G401.6 (cell line): ENCODE measurements around the gene SFXN3.

ENCODE experiments used
- FAIRE-seq: peaks from 2 replicates; lab custom pipeline; 2012; peaks lifted over from hg19 to GRCh38; lab: Jason Lieb, UNC

Gene SFXN3

DNA sequence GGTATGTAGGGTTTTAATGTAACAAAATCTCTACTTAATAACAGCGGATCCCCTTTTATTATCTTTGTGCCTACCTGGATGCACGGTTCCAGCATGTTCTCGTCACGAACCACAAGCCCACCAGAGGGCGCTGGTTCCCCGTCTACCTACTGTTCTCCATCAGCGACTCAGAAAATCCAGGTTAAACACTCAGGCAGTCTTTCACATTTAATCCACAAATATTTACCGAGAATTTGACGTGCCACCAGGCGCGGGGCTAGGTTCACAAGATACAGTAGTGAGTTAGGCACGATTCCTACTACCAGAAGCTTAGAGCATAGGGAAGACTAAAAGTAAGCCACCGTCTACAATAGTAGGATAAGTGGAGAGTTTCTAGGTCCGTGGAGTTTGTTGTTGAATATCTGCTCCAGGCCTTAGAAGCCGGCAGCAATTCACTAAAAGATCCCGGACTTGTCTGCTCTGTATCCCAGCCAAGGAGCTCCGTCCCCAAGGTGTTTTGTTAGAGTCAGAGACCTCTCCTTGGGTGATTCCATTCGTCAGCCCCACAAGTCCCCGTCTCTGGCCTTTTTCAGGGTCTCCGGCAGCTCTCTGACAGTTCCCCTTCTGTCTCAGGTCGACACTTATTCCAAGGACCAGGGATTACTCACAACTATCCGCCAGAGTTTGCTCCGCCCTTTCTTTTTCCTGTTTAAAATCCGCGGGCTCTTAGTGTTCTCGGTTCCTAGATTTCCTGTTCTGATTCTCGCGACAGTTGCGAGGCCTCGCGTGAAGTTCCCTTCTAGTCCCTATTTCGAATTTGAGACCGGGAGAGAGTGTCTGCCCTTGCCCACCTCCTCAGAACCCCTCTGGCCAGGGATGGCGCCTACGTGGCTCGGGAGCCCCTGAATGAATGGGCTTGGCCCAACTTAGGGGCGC, 29.3 kb downstream of the SFXN3 start:
- FAIRE-seq, result peak; percentile 92

DNA sequence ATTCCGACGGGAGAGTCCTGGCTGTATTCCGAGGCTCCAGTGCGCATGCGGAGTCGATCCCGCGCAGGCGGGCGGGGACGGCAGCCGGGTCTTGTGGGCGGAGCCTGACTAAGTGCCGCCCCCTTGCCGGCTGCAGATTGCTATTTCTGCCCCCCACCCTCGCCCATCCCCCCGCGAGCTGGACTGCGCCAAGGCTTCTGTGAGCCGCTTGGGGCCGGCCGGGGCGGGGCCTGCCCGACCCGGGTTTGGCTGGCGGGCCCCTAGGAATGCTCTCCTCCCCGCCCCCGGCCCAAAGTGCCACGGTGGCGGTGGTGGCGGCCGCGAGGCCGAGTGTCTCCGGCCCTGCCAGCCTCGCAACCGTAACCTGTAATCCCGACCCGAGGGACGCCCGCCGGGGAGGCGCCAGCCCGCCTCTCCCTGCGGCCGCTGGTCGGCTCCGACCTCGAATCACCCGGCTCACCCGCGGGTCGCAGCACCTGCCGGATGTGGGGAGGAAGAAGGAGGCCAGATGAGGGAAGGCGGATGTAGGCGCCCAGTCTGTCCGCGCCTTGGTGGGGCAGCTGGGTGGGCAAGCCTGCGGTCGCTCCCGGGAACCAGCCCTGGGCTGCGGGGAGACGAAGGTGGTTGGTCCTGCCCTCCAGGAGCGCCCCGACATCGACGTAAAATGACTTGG, 30.1 kb downstream of the SFXN3 start:
- peak; percentile 93 for FAIRE-seq

DNA sequence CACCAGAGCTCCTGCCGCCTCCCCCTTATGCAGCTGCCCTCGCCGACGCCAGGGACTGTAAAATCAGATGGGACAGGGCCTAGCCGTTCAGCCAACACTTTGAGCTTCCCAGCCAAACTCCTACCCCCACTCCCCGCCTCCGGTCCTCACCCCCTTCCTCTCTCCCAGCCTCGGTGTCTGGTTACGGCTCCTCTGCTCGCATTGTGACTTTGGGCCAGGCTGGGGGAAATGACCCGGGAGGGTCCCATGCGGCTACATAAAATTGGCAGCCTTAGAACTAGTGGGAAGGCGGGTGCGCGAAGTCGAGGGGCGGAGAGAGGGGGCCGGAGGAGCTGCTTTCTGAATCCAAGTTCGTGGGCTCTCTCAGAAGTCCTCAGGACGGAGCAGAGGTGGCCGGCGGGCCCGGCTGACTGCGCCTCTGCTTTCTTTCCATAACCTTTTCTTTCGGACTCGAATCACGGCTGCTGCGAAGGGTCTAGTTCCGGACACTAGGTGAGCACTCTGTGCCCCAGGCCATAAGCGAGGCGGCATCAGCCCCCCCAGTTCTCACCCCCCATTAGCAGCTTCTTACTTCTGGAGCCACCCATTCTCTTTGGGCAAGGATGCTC, 30.7 kb downstream of the SFXN3 start, which contains the start of gene KAZALD1:
TSS of gene KAZALD1 (plus strand) at position 366 of the 608 bp plus-strand sequence. CDS start 604 bp downstream, outside the sequence.
- no peak for FAIRE-seq

DNA sequence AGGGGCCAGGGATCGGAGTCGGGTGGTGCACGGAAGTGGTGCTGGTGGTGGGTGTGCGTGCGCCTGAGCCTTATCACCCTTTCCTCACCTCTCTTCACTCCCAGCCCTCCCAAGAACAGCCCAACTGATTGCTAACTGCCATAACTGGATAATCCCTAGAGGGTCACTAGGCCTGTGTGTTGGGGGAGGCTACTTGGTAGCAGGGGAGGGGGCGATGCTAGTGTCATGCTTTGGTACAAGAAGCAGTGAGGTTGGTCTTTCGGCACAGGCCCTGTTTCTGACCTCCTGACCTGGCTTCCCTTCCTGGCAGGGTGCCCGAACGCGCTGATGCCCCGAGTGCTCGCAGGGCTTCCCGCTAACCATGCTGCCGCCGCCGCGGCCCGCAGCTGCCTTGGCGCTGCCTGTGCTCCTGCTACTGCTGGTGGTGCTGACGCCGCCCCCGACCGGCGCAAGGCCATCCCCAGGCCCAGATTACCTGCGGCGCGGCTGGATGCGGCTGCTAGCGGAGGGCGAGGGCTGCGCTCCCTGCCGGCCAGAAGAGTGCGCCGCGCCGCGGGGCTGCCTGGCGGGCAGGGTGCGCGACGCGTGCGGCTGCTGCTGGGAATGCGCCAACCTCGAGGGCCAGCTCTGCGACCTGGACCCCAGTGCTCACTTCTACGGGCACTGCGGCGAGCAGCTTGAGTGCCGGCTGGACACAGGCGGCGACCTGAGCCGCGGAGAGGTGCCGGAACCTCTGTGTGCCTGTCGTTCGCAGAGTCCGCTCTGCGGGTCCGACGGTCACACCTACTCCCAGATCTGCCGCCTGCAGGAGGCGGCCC, 31.4 kb downstream of the SFXN3 start:
- no peak for FAIRE-seq

DNA sequence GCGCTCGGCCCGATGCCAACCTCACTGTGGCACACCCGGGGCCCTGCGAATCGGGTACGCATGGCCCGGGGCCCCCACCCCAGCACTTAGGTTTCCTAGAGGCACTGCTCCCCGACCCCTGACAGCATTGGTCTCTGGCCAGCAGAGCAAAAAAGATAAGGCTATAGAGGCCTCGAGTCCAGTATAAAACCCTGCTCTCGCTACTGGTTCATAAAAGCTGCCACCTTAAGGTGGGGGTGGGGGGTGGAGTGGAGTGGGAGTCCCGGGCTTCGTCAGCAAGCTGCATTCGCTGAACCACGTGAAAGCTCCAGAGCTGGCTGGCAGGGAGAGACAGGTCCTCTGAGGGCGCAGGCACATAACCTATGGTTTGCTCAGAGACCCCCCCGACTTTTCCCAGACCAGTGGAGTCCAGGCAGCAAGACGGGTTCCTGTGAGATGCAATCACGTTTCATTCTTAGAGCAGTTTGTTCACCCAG, 32.1 kb downstream of the SFXN3 start:
- FAIRE-seq, result no peak

DNA sequence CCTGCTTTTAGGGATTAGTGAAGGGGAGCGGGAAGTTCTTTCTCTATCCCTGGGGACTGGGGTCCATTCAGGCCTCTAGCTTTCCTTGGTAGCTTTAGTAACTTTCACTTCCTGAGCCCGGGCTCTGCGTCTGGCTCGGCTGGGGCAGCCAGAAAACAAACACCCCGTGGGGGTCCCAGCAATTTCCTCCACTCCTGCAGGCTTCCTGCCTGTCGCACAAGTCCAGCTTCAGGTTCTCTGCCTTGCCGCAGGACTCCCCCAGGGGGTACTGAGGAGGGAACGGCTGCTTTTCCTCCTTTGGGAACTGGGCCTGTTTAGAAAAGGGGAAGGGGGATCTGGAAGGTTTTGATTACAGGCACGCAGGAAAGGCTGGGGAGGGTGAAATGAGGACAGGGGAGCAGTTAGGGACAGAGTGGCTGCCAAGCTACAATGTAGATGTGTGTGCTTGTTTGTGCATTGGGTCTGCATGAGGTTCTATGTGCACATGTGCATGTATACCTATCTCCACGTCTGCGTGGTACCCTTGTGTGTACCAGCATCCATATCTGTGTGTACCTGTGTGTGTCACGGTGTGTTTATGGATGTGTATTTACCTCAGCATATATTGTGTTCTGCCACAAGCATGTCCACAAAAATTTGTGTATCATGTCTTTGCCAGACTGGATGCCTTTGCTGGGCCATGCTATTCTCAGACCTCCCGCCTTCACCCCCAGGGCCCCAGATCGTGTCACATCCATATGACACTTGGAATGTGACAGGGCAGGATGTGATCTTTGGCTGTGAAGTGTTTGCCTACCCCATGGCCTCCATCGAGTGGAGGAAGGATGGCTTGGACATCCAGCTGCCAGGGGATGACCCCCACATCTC, 32.7 kb downstream of the SFXN3 start:
- no peak for FAIRE-seq

DNA sequence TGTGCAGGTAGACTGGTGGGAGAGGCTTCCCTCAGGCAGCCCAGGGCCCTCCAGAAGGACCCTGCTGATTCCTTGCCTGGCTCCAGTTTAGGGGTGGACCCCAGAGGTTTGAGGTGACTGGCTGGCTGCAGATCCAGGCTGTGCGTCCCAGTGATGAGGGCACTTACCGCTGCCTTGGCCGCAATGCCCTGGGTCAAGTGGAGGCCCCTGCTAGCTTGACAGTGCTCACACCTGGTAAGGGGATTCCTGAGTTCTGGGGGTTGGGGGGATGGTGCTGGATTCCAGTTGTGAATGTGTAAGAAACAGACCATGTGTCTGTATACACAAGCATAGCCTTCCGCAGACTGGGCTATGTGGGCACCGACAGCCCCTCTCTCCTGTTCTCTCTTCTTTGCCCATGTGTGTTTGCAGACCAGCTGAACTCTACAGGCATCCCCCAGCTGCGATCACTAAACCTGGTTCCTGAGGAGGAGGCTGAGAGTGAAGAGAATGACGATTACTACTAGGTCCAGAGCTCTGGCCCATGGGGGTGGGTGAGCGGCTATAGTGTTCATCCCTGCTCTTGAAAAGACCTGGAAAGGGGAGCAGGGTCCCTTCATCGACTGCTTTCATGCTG, 33.5 kb downstream of the SFXN3 start:
- FAIRE-seq, result no peak

DNA sequence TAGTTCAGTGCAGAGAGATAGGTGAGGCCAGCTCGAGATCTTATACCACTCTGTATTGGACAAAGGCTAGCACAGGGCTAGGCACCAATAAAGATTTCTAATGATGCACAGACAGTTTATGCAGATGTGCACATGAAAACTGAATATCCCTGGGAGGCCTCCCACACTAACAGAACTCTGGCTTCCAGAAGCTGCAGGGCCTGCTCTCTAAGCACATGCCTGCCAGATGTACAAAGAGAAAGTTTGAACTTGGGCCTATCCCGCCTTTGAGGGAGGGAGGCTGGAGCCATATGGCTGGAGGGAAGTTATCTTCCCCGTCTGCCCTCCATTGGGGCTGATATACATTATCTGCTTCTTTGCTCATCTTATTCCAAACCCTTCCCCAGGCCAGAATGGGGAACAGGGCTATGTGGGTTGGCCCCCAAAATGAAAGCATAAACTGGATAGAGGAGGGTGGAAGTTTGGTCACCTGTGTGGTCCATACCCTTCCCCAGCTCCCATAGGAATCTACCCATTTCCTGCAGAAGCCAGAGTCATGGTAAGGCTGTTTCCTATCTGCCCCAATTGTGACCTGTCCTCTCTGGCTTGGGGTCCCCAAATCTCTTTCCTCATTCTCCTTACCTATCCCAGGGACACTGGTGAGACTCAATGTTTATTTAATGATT, 34.6 kb downstream of the SFXN3 start:
- FAIRE-seq, result no peak

DNA sequence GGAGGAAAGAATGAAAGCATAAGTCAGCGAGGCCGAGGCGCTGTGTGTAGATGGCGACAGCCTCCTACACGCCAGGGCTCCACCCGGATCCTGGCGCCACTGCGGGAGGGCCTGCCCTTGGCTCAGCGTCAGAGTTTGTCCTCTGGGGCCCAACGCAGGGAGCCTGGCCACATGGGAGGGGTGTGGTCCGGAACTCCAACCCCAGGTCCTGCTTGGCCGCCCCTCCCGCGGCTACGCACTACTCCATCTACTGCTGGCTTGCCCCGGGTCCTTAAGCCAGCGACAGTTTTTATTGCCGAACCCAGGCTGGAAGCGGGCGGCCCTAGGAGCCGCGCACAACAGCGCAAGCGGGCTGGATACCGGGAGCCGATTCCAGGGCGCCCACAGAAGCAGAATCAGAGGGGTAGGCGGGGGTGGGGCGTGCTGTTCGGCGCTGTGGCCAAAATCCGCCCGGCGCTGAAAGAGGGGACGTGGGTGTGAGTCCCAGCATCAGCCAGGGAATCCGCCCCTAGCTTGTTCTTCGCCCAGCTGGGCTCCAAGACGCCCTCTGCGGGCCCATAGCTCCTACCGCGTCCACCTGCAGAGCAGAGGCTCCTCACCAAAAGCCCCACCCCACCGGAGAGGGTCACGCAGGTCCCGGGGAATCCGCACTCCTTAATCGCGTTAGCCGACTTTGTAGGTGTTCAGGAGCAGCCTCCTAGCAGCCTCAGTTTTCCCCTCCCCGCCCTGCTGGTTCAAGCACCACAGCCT, 35.3 kb downstream of the SFXN3 start:
- no peak for FAIRE-seq

DNA sequence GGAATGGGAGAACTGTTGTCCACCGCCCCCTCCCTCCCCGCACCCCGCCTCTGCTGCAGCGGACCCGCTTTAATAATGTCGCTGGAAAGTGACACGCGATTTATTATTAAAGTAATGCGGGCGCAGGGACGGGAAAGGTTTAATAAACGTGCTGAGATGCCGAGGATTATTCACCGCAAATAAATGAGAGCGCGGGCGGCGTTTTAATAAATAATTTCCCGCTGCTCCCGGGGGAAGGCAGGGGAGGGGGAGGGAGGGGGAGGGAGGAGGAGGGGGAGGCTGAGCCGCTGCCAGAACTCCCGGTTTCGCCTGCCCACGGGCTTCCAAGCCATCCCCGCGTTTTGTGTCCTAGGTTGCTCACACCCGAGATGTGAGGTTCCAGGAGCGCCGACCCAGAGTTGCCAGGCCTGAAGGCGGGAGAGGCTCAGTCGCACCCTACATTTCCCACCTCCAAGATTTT, 35.9 kb downstream of the SFXN3 start:
- no peak for FAIRE-seq

DNA sequence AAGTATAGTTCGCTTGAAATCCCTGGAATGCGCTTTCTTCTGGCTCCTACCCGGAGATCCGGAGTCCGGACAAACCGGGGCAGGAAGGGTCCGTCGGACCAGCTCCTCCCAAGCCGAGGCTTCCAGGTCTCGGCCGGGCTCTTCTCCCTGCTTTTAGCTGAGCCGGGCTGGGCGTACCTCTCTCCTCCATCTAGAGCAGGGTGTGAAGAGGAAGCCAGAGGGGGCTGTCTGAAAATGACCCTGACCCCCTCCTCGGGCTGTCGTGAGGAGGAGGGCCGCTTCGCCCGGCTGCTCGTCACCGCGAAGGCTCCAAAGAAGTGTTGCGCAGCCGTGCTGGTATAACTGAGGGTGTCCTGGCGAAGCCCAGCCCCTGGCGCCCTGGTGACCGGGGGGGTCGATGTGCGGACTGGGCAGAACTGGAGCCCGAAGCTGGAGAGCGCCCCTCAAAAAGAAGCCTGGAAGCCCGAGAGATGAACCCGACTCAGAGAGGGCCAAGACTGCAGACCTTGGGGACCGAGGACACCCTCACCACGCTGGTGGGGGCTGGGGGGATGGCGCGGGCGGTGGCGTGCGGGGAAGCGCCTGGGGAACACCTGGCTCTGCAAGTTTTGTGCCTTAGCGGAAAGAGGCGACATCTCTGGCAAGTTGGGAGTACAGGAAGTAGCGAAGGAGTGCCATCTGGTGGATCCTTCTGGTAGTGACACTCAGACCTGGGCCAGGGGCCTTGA, 36.5 kb downstream of the SFXN3 start:
- no peak for FAIRE-seq

DNA sequence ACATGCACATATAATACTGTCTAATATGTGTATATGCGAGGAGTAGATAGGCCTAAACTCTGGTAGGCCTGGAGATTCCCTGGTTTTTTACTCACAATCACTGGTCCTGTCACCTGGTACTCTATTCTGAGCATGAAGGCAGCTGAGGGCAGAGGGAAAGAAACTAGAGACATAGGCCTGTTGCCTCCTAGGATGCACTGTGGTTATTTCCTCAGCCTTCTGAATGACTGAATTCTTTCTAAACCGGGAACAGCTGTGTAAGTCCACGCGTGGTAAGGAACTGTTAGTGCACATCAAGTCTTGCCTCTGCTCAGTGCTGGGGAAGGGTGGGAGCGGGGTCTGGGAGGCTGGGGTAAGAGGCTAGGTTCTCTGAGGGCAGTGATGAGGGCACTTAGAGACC, 38.4 kb downstream of the SFXN3 start:
- no peak for FAIRE-seq

DNA sequence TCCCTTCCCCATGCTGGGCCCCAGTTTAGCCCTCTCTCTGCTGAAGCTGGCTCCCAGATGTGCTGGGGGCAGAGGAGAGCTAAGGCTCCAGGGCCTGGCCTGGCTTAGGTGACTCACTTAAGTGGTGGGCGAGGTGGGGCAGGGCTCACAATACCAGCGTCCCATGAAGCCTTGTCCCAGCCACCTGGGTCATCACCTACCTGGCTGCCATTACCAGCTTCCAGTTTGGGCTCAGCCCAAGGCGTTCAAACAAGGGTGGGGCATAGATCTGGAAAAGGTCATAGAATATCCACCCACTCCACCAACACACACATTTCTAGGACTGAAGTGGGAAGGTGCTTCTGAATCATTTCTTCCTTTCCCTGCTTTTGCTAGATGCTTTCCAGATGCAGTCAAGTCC, 39.1 kb downstream of the SFXN3 start:
- no peak for FAIRE-seq

DNA sequence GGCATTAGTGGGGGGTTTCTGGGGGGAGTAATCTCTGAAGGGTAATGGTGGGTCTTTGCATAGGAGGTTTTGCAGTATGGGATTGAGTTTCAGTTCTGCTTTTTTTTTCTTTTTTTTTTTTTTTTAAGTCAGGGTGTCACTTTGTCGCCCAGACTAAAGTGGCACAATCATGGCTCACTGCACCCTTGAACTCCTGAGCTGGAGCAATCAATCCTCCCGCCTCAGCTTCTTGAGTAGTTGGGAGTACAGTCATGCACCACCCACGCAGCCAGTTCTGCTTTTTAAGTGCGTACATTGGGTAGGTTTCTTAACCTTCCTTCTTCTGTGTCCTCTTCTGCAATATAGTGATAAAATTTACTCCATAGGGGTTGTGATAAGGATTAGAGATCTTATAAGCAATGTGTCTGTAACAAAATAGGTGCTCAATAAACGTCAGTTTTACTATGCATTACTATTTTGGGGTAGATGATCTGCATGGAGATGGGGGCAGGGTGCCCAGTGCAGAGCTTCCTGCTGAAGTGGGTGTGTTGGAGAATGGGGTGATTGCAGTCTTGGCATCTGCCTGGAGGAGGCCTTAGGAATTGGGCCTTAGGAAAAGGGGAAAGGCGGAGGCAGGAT, 40.3 kb downstream of the SFXN3 start:
- no peak for FAIRE-seq

DNA sequence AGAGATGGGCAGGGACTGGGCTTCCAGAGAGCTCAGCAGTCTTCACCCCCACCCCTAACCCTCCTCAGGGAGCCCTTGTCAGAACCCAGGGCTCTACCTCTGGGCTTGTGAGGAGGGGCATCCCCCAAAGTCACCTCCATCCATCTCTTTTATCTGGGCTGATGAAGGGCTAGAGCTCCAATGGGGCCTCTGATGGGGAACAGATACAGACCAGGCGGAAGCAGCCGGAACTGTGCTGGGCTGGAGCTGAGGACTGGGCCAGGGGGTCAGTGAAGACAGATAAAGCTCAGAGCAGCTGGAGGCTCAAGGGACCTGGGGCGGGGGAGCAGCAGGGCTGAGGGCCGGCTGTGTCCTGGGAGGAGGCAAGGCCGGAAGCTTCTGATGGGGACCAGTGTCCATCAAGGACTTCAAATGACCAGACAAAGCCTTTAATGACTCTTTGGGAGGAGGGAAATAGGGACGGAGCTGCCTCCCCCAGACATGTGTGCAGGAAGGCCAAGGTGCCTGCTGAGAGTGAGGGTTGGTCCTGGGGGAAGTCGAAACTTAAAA, 40.9 kb downstream of the SFXN3 start:
- FAIRE-seq, result no peak

DNA sequence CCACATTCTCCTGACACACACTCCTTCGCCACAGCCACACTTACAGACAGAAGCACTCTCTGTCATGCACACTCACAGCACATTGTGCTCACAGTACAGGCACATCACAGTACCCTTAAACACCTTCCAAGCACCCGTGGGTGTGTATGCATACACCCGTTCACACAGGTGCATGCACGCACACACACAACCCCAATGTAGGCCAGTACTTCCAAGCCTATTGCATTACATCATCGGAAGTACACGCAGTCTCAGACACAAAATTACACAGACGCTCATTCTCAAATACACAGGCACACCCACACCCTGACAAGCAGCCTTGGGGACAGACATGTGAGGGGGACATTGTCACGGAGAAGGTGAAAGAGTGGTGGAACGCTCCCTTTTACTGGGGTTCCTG, 41.9 kb downstream of the SFXN3 start:
- FAIRE-seq, result no peak

DNA sequence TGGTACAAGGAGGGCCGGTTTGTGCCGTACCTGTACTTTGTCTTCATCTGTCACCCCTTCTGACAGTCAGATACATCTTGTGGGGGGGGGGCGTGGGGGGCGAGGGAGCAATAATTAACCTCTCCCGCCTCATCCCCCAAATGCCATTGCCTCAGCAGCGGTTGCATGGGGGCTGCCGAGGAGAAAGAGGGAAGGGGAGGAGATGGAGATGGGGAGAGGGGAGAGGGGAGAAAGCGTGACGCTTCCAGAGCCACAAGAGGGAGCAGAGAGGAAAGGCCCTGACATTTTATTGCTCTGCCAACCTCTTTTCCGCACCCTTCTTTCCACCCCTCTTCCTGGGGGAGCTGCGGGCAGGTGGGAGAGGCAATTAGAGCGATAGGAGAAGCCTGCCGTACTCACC, 42.6 kb downstream of the SFXN3 start:
- no peak for FAIRE-seq

DNA sequence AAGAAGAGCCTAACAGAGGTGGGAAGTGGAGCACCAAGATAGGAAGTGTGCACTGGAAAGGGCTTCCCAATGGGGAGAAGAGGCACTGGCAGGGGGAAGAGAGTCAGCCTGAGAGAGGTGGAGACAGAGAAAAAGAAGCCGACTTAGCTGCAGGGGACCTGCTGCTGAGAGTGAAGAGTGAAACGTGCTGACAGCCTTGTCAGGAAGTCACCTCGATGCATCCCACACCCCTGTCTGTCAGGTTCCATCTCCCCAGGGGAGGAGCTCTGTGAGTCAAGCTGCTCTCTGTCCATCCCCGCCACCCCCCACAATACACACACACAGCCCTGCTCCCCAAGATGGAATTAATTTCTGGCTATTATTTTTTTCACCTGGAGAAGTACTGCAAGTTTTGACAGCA, 44.7 kb downstream of the SFXN3 start:
- FAIRE-seq, result no peak
